SU-DHL-6 (cell line): ENCODE measurements around the gene SERPINI1.

Experiments
- EZH2phosphoT487 ChIP-seq: fragments of 200-600 bp; sonication (generic), shearing (Covaris generic); conservative IDR thresholded peaks from 2 replicates; pipeline ENCODE4 v1.6.1; 2018; ENCODE audit warnings: mild to moderate bottlenecking, antibody characterized with exemption, low read length, moderate library complexity, mixed read lengths
- TF ChIP-seq, protein P1 (sequence below): fragments of 200-600 bp; sonication (generic); IDR thresholded peaks from one replicate; pipeline ENCODE4 v1.5.1; 2017; ENCODE audit warnings: antibody characterized with exemption, mild to moderate bottlenecking, low read length, moderate library complexity; ENCODE audit not compliant: insufficient read depth, poor library complexity, severe bottlenecking

DNA sequence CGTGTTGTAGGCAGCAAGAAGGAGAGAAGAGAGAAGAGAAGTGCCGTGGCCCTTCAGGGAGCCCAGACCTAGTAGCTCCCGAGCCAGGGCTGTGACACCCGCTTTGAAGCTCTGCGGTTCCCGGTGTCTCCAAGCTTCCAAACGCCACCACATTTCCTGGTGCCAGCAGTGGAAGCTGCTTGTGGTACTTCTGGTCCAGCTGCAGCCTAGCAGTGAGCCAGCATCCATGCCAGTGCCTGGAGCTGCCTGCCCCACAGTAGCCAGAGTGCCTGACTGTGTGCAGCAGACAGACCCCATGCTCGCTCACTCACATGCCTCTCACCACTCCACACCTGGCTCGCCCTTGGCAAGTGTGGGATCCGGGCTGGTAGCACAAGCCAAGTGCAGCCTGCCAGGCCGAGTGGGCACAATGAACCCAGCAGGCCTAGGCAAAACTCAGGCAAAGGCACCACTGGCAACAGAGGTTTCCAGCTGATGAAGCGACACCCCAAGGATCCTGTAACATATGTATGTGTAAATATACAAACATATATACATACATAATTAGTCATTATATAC lies 85.8 kb downstream of the SERPINI1 start:
- TF ChIP-seq, protein P1, sequence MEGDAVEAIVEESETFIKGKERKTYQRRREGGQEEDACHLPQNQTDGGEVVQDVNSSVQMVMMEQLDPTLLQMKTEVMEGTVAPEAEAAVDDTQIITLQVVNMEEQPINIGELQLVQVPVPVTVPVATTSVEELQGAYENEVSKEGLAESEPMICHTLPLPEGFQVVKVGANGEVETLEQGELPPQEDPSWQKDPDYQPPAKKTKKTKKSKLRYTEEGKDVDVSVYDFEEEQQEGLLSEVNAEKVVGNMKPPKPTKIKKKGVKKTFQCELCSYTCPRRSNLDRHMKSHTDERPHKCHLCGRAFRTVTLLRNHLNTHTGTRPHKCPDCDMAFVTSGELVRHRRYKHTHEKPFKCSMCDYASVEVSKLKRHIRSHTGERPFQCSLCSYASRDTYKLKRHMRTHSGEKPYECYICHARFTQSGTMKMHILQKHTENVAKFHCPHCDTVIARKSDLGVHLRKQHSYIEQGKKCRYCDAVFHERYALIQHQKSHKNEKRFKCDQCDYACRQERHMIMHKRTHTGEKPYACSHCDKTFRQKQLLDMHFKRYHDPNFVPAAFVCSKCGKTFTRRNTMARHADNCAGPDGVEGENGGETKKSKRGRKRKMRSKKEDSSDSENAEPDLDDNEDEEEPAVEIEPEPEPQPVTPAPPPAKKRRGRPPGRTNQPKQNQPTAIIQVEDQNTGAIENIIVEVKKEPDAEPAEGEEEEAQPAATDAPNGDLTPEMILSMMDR: no peak
- no peak for TF ChIP-seq EZH2phosphoT487
